ENCODE data around the gene DCXR.

DNA sequence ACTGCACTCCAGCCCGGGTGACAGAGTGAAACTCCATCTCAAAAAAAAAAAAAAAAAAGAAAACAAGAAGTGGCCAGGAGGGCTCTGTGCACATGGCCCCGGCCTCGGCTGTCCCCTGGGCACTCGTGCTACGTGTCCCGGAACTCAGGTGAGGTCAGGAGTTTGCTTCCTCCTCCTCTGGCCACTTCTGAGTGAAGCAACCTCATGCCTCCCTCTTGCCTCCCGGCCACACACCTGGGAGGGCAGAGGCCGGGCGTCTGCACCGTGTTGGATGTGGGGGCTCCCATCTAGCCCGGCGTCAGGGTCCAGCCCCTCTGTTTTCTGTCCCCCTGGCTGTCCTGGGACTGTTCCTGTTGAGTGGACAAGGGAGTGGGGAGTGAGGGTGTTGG lies 37.9 kb downstream of the DCXR start:
- TF ChIP-seq, protein P1, sequence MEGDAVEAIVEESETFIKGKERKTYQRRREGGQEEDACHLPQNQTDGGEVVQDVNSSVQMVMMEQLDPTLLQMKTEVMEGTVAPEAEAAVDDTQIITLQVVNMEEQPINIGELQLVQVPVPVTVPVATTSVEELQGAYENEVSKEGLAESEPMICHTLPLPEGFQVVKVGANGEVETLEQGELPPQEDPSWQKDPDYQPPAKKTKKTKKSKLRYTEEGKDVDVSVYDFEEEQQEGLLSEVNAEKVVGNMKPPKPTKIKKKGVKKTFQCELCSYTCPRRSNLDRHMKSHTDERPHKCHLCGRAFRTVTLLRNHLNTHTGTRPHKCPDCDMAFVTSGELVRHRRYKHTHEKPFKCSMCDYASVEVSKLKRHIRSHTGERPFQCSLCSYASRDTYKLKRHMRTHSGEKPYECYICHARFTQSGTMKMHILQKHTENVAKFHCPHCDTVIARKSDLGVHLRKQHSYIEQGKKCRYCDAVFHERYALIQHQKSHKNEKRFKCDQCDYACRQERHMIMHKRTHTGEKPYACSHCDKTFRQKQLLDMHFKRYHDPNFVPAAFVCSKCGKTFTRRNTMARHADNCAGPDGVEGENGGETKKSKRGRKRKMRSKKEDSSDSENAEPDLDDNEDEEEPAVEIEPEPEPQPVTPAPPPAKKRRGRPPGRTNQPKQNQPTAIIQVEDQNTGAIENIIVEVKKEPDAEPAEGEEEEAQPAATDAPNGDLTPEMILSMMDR (IDR thresholded peaks at IDR 0.05 in 2 of 3, conservative IDR thresholded peaks at IDR 0.05 in 1 of 3; ENCODE audit: control insufficient read depth in 2 of 3, extremely low read depth in 1 of 3, insufficient read depth in 1 of 3, low read depth in 3 of 3, low read length in 3 of 3): no peak
- TF ChIP-seq ATF7 (IDR thresholded peaks at IDR 0.05; ENCODE audit: low read depth) (no peak), IKZF1 (conservative IDR thresholded peaks at IDR 0.05) (no peak), EZH2 (IDR thresholded peaks at IDR 0.05; ENCODE audit: borderline replicate concordance, control insufficient read depth, low read depth, low read length) (no peak), SRF (IDR thresholded peaks at IDR 0.05; ENCODE audit: low read depth in 2 of 2, low read length in 2 of 2) (no peak), POLR2A (IDR thresholded peaks at IDR 0.05; ENCODE audit: low read depth, low read length) (no peak), NRF1 (conservative IDR thresholded peaks at IDR 0.05; ENCODE audit: low read depth, low read length) (no peak), CHD2 (IDR thresholded peaks at IDR 0.05; ENCODE audit: borderline replicate concordance, low read depth, low read length) (no peak), ESRRA (IDR thresholded peaks at IDR 0.05; ENCODE audit: low read length) (no peak)
